Measurements from ENCODE around the gene USP49.
"Not testable (repeated sequence)": the region's sequence is repeated elsewhere in the genome, so short reads cannot be mapped to it uniquely, and the experiment has no call there.

Gene USP49

DNA sequence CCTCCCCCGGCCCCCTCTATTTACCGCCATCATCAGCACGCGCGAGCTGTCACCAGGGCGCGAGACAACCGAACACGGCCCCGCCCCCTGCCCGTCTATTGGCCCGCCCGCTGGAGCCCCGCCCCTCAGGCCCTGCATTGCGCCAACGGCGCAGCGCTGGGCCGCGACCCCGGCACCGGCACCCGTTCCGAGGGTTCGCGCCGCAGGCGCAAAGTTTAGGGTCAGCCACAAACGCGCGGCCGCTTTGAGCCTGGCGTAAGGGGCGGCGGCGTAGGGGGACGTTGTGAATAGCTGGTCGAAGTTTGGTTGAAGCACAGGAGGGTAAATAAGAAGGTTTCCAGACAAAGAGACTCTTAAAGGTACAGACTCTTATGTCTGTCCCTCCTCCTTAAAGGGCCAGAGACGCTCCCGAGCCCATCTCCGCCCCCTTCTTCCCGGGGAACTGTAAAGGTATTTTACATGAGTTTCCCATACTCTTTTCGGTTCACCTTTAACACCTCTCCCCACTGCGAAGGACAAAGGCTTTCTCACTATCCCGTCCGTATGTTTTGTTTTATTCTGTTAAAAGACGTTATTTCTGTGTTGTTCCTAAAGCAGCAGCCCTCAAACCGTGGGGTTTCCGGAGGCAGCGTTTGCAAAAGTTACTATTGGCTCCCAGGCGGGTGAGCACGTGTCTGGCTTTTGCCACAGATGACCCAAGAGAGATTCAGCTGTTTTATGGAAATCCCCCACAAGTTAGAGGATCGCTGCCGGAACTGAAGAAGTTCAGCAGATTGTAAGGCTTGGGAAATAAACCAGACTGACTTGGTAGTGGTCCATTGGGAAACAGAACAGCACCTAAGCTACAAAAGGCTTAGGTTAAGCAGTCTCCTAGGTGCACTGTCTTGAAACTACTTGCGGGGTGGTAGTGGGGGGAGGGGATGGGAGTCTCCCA, at the start of gene USP49:
TSS of gene USP49 (minus strand) at position 76 of the 934 bp plus-strand sequence. CDS start 88,392 bp downstream, outside the sequence.
- DNase-seq (ENCODE audit: low spot score) = peak; percentile 82

DNA sequence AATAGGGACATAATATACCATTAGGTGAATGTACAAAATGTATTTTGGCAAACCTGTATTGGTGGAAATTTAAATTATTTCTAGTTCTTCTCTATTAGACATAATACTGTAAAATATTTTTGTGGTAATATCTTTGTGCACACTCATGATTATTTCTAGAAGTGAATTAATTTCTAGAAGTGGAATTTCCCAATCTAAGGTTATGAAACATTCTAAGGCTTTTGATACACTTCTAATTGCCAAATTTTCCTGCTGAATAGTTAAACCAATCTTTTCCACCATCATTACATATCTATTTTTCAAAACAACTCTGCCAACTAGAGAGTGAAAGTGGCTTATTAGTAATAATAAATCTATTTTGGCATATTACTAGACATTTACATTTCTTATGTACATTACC, 48.3 kb upstream of the USP49 start:
- DNase-seq (ENCODE audit: low spot score) = no peak

DNA sequence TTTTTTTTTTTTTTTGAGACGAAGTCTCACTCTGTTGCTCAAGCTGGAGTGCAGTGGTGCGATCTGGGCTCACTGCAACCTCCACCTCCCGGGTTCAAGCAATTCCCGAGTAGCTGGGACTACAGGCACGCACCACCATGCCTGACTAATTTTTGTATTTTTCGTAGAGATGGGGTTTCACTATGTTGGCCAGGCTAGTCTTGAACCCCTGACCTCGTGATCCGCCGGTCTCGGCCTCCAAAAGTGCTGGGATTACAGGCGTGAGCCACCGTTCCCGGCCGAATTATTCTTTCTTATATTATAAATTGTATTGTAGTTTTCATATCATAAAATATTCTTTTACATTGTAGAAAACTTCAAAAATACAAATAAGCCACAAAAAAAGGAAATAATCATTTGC, 47.7 kb upstream of the USP49 start:
- DNase-seq (ENCODE audit: low spot score) = not testable (repeated sequence)

DNA sequence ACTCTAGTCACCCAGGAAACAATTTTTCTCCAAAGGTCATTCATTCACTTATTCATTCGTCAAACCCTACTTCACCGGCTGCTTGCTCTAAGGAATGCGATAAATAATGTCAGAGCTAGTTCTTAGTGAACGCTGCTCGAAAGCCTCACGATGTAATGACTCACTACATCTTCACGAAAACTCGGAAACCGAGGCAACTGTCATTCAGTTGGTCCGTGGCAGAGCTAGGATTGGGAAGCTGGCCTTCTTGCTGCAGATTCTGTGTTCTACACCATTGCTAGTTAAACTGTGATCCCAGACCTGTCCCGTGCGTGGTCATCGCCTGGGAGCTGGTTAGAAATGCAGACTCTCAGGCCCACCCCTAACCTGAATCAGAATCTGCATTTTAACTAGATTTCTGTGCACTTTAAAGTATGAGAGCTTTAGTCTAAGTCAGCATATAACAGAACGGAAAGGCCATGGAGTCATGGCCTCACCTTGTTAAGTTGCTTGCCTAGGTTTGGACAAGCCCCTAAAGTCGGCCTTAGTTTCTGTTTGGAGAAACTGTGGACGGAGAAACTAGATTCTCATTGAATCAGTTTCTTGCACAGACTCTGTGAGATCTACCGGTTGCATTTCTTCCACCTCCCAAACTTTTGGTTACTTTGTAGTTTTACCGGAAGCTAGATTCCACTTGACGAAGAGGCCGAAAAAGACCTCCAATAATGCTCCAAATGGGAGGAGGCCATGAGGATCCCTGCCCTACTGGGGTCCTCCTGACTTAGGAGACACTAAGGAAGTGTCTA, 47.1 kb upstream of the USP49 start:
- no peak for DNase-seq (ENCODE audit: low spot score)

DNA sequence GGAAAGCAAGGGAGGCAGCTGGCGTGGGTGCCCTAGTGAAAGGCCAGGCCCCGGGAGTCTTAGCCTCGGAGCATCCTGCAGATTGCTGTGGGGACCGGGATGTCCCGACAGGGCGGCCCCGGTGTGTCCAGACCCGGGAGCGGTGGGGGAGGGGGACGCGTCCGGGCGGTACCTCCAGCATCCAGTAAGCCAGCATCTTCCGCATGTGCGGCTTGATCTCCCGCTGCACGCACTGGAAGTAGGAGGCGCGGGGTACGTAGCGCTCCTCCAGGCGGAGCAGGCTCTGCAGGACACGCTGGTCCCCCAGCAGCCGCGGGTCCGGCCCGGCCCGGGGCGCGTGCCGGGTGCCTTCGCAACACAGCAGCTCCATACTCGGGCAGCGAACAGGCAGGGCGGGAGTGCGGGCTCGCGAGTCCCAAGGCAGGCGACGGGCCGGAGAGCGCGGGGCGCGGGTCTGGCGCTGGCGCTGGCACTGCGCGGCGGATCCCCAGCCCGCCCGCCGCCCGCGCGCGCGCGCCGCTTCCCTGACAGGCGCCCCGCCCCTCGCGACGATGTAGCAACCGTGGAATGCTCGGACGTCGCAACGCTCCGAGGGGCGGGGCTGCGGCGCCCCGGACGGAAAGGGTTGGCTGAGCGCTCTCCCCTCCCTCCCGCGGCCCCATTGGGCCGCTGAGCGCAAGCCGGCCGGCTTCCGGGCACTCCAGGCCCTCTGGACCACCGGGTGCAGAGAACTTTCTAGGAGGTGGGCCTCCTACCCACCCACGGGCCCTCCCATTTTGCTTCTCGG, 46.3 kb upstream of the USP49 start, which contains the start of gene CCND3:
TSS of gene CCND3 (minus strand) at position 529 of the 787 bp plus-strand sequence. CDS start at position 370, 159 bp downstream.
- peak; percentile 82 for DNase-seq (ENCODE audit: low spot score)

DNA sequence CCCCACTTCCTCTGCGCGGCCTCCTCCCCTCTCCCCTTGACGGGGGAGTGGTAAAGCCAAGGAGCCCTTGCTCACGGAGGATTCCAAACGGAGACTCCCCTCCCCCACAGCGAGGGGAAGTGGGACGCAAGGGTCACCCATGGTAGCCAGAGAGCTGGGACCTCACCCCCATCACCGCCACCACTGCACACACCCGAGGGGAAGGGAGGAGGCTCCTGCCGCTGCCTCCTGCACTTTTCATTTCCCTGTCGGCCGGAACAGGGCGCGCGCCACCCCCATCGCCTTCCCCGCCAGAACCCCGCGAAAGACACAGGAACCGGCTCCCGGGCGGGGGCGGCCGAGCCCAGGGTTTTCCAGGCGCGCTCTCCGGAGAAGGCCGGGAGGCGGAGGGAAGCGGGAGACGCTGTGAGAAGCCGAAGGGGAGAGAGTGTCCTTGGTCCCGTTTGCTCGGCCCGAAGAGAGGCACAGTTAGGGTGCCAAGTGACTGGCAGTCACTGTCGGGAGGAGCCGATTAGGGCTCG, 45.6 kb upstream of the USP49 start:
- peak; percentile 25 for DNase-seq (ENCODE audit: low spot score)

DNA sequence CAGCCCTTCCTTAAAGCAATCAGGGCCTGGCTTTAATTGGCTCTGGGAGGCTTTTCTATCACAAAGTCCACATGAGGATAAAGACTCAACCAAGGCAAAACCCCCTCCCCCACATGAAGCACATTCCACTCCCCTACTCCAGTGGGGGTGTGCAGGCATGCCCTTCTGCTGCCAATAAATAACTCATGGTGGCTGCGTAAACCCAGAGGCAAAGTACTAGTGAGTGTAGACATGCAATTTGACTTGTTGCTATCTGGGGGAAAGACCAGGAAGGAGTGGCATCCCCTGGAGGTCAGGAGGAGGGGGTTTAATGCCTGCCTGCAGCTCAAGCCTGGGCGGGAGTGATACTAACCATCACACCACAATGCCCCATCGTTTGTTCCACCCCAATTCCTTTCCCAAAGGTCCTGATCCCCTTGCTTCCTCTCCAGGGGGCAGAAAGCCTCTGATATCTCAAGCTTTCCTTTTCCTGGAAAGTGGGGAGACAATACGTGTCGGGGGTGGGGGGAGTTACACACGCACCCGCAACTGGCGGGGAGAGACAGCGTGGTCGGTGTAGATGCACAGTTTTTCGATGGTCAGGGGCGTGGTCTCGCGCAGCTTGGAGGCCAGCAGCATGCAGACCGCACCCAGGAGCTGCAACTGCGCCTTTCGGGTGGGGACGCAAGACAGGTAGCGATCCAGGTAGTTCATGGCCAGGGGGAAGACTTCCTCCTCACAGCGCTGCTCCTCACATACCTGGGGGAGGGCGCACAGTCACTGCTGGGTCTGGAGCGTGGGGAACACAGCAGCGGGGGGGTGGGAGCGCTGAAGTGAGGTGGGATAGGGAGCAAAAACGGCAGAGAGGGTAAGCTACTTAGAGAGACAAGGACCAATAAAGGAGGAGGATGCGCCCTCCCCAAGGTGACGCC, 44.9 kb upstream of the USP49 start:
- DNase-seq (ENCODE audit: low spot score) = peak; percentile 39

DNA sequence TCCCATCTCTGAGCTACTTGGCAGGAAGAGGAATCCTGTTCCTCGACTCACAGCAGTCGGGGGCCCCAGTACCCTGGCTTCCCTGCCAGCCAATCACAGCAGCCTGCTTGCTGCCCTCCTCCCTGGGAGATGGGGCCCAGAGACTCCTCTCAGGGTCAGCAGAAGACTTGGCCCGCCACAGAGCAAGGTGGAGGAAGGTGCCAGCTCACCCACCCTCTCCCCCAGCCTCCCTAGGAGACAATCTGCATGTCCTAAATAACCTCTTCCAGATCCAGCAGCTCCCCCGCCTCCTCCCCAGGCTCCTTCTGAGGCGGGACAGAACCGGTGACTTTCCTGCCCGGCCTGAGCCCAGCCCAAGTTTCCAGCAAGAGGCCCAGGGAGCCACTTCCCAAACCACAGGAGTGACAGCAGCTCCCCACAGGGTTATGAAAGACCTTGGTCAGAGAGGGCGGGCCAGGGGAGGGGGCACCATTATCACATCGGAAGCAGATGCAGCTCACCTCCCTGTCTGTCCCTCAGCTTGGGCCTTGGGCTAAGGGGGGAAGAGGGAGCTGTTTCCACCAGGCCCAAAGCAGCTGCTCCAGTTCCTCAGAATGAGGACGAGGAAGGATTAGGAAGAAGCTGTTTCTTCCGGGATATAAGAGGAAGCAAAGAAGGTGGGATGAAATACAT, 44.1 kb upstream of the USP49 start:
- no peak for DNase-seq (ENCODE audit: low spot score)

DNA sequence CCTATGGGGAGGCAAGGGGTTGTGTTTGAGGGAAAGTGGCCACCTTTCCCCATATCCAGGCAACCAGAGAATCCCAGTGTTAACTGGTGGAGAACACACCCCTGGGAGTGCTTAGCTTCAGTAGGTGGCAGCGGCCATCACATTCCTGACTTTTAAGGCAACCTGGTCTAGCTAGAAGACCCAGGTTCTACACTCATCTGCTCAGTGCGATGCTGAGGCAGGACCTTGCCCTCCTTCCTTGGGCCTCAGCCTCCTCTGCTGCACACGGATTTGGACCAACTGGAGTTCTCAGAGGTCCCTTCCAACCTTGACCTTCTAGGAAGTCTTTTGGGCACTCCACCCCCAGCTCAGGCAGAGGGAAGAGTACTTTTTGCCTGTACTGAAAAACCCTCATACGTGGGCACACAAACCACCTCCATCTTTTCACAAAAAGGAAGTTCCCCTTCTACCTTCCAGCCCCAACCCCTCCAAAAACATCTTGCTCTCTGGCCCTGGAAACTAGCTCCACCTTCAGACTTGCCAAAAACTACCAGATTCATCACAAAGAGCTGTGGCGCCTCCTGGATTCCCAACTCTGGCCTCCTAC, 43.5 kb upstream of the USP49 start:
- DNase-seq (ENCODE audit: low spot score) = no peak

DNA sequence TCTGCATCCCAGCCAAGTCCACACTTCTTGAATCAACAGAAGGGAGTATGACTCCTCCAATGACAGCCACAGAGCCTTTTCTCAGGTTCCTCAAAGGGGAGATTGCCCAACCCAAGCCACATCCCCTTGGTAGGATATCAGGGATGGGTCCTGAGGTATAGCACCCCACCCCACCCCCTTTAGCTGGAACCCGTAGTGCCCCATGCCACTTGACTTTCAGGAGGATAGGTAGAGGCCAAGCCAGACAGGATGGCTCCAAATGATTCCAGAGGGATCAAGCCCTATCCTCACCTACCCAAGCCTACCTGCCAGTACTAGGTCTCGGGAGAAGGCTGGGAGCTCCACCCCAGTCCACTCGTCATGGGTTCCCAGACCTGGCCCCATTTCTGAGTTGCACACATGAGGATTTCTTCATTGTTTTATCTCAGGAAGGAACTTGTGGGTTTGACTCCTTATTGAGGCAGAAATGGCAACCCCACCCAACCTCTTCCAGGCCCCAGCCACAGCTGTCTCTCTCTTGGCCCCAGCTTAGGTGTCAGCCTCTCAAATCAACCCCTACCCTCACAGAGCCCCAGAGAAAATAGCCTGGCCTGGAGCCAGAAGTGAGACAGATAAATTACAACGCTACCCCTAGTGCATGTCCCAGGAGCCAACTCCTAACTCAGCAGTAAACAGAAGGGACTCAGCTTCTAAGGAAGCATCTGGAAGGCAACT, 42.8 kb upstream of the USP49 start:
- DNase-seq (ENCODE audit: low spot score) = no peak

DNA sequence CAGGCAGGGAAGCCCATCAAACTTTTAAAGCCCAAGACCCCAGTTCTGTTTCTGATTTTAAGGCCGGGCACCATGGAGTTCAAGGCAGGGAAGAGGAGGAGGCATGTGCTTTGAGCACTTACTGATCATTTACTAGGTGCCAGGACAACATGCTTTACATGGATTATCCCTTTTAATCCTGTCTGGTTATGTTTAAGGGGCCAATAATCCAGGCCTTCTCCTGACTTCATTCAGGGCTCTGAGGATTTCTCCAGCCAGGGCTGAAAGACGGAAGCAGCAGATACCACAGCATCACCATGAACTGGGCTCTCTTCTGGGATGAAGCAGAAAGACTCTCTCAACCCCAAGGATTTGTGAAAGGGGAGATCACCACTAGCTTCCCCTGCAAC, 42.3 kb upstream of the USP49 start:
- DNase-seq (ENCODE audit: low spot score) = no peak

DNA sequence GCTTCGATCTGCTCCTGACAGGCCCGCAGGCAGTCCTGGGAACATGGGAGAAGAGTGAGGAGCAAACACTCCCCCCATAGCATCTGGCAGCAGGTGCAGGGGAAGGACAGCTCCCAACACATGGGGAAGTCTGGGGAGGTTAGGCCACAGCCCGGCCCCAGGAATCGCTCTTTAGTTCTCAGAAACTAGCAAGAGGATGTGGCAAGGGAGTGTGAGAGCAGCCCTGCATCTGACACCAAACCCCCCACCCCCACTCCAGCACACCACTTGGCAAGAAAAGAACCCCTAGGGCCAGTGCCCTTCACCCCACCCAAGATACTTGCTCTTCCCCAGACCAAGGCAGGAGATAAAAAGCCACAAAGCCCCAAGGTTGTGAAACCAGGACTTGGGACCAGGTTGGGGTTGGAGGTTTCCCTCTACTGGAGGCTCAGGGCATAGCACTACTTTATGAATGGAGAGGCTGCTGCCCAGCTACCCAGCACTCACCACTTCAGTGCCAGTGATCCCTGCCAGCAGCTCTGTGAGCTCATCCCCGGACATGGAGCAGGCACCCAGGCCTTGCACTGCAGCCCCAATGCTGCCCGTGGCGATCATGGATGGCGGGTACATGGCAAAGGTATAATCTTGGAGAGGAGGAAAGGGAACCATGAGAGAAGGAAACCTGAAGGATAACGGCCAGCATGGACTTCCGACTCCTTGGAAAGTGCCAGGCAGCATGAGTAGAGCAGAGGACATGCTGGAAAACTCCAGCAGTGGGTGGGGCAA, 41.1 kb upstream of the USP49 start:
- DNase-seq (ENCODE audit: low spot score) = peak; percentile 59

DNA sequence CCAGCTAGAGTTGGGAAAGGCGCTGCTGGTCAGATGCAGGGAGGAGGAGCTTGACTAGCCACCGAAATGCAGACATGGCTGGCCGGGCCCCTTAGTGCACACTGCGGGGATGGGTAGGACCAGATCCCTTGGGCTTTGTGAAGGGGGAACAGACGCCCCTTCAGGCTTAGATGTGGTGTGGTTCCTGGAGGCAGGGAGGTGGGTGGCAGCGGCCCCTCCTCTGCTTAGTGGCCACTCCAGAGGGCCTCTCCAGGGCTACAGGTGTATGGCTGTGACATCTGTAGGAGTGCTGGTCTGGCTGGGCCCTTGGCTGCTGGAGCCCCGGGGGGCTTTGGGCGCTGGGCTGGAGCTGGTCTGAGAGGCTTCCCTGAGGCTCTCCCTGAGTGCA, 40.5 kb upstream of the USP49 start:
- DNase-seq (ENCODE audit: low spot score) = no peak

DNA sequence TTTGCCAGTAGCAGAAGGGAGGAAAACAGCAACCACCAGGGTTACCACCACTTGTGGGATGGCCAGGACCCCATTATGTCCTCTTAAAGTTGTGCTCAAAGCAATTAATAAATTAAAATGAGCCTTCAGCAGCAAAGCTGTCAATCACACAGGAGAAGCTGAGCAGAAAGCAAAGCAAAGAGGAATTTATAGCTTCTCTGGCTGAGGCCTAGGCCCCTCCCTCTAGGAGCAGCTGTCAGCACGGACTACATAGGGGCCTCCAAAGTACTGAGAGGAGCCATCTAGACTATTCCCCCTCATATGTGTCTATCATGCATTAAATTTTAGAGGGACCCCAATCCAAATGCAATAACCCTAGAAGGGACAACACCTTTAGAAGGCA, 40.0 kb upstream of the USP49 start:
- no peak for DNase-seq (ENCODE audit: low spot score)

DNA sequence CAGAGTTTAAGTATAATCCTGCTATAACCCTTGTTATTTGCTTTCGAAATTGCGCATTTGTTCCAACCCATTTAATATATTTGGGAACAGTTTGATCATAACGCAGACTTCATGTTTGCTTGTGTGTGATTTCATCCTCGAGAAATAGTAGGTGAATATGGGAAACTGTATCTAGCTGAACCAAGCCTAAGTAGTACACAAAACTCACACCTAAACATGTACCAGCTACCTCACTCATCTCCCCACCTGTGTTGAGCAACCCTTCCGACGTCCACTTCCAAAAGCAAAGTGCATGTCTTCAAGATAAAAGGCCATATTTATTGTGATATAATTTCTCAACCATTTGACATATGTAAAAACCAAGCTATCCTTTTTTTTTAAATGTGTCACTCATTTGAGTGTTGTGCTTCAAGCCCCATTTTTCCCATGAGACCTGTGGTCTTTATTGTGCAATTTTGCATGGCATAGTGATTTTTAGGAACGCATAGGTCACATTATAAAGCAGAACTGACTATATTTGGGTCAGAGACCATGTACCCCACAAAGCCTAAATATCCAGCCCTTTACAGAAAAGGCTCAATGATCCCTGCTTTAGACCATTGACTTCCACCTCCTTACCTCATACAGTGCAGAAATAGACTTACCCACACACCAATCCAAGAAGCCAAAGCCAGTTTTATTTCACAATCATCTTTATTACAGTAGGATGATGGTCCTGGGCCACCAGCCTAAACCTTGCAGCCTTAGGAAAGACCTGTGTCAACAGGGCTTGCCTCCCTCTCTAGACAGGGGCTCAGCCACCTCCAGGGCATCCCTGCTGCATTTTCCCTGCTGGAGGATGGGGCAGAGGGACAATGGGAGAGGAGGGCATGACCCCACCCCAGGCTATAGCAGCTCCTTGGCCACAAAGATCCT, 39.4 kb upstream of the USP49 start:
- DNase-seq (ENCODE audit: low spot score) = no peak

DNA sequence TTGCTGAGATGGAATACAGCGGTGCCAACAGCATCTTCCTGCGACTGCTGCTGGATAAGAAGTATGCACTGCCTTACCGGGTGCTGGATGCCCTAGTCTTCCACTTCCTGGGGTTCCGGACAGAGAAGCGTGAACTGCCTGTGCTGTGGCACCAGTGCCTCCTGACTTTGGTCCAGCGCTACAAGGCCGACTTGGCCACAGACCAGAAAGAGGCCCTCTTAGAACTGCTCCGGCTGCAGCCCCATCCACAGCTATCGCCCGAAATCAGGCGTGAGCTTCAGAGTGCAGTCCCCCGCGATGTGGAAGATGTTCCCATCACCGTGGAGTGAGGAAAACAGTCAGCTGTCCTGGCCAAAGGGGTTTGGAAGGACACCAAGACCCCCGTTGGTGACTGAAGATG, 37.2 kb upstream of the USP49 start:
- DNase-seq (ENCODE audit: low spot score) = no peak

DNA sequence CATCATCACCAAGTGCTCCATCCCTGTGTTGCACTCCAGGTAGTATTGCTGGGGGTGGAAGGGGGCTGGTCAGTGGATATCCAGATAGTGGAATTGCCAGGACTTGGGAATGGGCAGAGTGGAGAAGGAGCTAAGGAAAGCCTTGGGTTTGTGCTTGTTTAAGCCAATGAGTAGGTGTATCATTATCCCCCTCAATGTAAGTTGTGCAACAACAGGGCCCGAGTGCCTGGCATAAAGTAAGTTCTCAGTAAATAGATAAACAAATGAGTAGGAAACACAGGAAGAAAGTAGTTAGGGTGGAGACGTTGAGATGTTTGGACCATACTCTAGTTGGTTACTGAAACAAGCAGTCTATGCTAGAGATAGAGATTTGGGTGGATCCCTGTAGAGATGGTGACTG, 36.6 kb upstream of the USP49 start:
- DNase-seq (ENCODE audit: low spot score) = no peak
